Stromal cell of bone marrow (primary cell): ENCODE data around the gene ZNF575.

Source experiments
- DNase-seq: peaks from one replicate; pipeline ENCODE4 v3.0.0-alpha.2; 2012; ENCODE audit warnings: low read depth

ZNF575 gene

GRCh38 chr19:43574424-43575155 lies 41.6 kb downstream of the ZNF575 start:
- no peak for DNase-seq

GRCh38 chr19:43575156-43575950 lies 42.4 kb downstream of the ZNF575 start, which contains the start of the genes PINLYP and XRCC1:
PINLYP (plus strand) TSS chr19:43575801; CDS start chr19:43577192, 1,391 bp downstream.
XRCC1 (minus strand) TSS chr19:43575527; CDS start chr19:43575458, 69 bp downstream.
- DNase-seq: peak; percentile 99

GRCh38 chr19:43575955-43576878 lies 43.2 kb downstream of the ZNF575 start:
- DNase-seq: no peak

- DNase-seq: no peak
These were observed 45.8 kb downstream of the ZNF575 start for GRCh38 chr19:43578787-43579186.

GRCh38 chr19:43581467-43581866 lies 48.5 kb downstream of the ZNF575 start:
- DNase-seq: no peak

GRCh38 chr19:43582495-43582894 lies 49.5 kb downstream of the ZNF575 start:
- no peak for DNase-seq

- DNase-seq: no peak
These were observed 51.5 kb downstream of the ZNF575 start for GRCh38 chr19:43584484-43584883.
